Measurements from ENCODE around the gene HCN4. TPM values are rescaled to one million over a fixed set of nuclear protein-coding genes. Genes with fewer than 3 reads are reported as not detected.

The HCN4 gene
- total RNA-seq, 4 donors from 2014 or later = 0.14 TPM; not detected in 3

- H3K4me1 ChIP-seq = peaks cover 0 to 20% (median 10%) of the 10 kb centered on the region in 4 donors
- TF ChIP-seq POLR2A (IDR thresholded peaks at IDR 0.05) = no peak
- no peak for TF ChIP-seq POLR2AphosphoS5 (IDR thresholded peaks at IDR 0.05)
- no peak overlapping the region for H3K27ac ChIP-seq
- H3K27me3 ChIP-seq = peaks cover 93% of the 10 kb centered on the region
- no peaks in the 10 kb centered on the region for H3K36me3 ChIP-seq
- H3K4me3 ChIP-seq = peak overlapping the region in 3 of 4 donors; percentile 21 to 54 (median 37)
- H3K9me3 ChIP-seq = no peaks in the 10 kb centered on the region
- in situ Hi-C loops (cut with MboI; ENCODE audit: low pct_ligation_motif_present in 1 of 4, low pct_unique_long_range_greater_than_20kb in 1 of 4, low sequenced_read_pairs in 3 of 4) = no loop called here
- DNase-seq = no peak
- 6% methylated on average over 38 of the region's 90 CpGs; no CpG with 5 or more reads in 1 of the 2 donors for WGBS, 2 donors (ENCODE audit: low coverage in 1 of 2)
- intact Hi-C loops (cut with DNase I; ENCODE audit: low total_unique reads) = no loop called here
These were observed 996 bp downstream of the HCN4 start for GRCh38 chr15:73367624-73368300.

DNA sequence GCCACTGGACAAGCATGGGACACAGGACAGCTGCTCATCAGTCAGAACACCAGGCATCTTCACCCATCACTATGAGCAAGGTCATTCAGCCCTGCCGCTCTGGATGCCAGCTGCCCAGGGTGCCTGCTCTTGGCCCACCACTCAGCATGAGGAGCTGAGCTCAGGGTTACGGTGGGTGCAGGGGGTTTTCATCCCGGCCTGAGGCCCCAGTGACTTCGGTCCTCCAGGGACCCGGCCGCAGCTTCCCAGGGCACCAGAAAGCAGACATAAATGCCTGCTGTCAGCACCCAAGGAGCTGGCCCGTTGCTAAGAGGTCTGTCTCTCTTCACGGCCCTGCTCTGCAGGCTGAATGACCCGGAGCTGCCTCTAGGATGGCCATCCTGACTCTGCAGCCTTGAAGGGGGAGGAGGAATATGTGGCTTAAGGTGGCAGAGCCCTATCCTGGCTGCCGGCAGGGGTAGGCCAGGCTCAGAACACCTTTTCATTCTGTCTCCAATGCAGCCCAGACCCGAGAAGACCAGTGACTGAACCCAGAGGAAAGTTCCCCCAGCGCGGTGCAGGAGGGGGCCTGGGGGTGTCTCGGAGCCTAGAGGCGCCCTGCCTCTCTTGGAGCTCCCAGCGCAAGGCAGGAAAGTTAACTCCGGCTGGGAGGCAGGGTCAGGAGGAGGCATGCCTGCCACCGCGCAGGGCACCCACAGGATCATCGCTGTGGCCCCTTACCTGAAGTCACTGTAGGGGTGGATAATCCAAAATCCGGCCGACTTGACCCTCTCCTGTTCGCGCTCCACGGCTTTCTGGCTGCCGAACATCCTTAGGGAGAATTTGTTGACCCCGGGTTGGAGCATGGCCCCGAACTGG, 1.8 kb downstream of the HCN4 start:
- Histone ChIP-seq H3K4me1 (peaks cover 0 to 20% (median 10%) of the 10 kb centered on the region in 4 donors), H3K9me3 (no peaks in the 10 kb centered on the region), H3K27me3 (peaks cover 92% of the 10 kb centered on the region), H3K36me3 (no peaks in the 10 kb centered on the region), H3K27ac (no peak overlapping the region), H3K4me3 (no peak overlapping the region)
- intact Hi-C loops (cut with DNase I; ENCODE audit: low total_unique reads) (no loop called here), in situ Hi-C loops (cut with MboI; ENCODE audit: low pct_ligation_motif_present in 1 of 4, low pct_unique_long_range_greater_than_20kb in 1 of 4, low sequenced_read_pairs in 3 of 4) (no loop called here)
- WGBS, 2 donors (ENCODE audit: low coverage in 1 of 2) = 34% methylated on average over 17 of the region's 28 CpGs; no CpG with 5 or more reads in 1 of the 2 donors
- DNase-seq = no peak
- TF ChIP-seq POLR2A (IDR thresholded peaks at IDR 0.05) (no peak), EP300 (IDR thresholded peaks at IDR 0.05; ENCODE audit: low read depth) (no peak), CTCF (IDR thresholded peaks at IDR 0.05) (no peak), POLR2AphosphoS5 (IDR thresholded peaks at IDR 0.05) (no peak)

DNA sequence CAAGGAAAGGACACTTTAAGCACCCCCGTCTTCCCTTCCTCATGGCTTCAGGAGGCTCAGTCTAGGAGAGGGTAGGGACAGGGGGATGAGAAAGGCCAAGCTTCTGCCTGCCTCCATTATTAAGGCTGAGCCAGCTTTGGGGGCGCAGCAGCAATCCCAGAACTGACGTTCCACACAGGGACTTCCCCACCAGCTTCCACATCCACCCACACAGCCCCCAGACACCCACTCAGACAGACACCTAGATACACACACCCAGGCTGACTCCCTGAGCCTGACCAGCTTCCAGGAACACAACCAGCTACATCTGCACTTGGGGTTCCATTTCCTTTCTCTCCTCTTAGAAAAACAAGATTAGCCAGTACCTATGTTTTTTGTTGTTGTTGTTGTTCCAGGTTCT, 4.7 kb downstream of the HCN4 start:
- no peak for DNase-seq
- H3K4me3 ChIP-seq = no peak overlapping the region
- TF ChIP-seq POLR2A (IDR thresholded peaks at IDR 0.05) (no peak), CTCF (IDR thresholded peaks at IDR 0.05) (no peak)
- no peak overlapping the region for H3K27ac ChIP-seq
- peaks cover 62% of the 10 kb centered on the region for H3K27me3 ChIP-seq
- in situ Hi-C loops (cut with MboI; ENCODE audit: low pct_ligation_motif_present in 1 of 4, low pct_unique_long_range_greater_than_20kb in 1 of 4, low sequenced_read_pairs in 3 of 4) = no loop called here
- no peaks in the 10 kb centered on the region for H3K9me3 ChIP-seq
- intact Hi-C loops (cut with DNase I; ENCODE audit: low total_unique reads) = no loop called here
- no peaks in the 10 kb centered on the region for H3K36me3 ChIP-seq
- H3K4me1 ChIP-seq = peaks cover 0 to 19% (median 9%) of the 10 kb centered on the region in 4 donors
- 60 to 76% methylated on average over 2 to 3 of the region's 3 CpGs for WGBS, 2 donors (ENCODE audit: low coverage in 1 of 2)

- intact Hi-C loops (cut with DNase I; ENCODE audit: low total_unique reads) (no loop called here), in situ Hi-C loops (cut with MboI; ENCODE audit: low pct_ligation_motif_present in 1 of 4, low pct_unique_long_range_greater_than_20kb in 1 of 4, low sequenced_read_pairs in 3 of 4) (no loop called here)
- Histone ChIP-seq H3K4me1 (peaks cover 0 to 13% (median 5%) of the 10 kb centered on the region in 4 donors), H3K4me3 (no peak overlapping the region), H3K9me3 (no peaks in the 10 kb centered on the region), H3K27ac (no peak overlapping the region), H3K36me3 (no peaks in the 10 kb centered on the region), H3K27me3 (peaks cover 51% of the 10 kb centered on the region)
- DNase-seq = no peak
- no peak for TF ChIP-seq POLR2AphosphoS5 (IDR thresholded peaks at IDR 0.05)
- no peak for TF ChIP-seq POLR2A (IDR thresholded peaks at IDR 0.05)
- TF ChIP-seq CTCF (IDR thresholded peaks at IDR 0.05) = no peak
- TF ChIP-seq EP300 (IDR thresholded peaks at IDR 0.05; ENCODE audit: low read depth) = no peak
- WGBS, 2 donors (ENCODE audit: low coverage in 1 of 2) = 74% methylated on average over 5 of the region's 5 CpGs; no CpG with 5 or more reads in 1 of the 2 donors
These were observed 5.9 kb downstream of the HCN4 start for GRCh38 chr15:73362900-73363299.
